Activated CD4-positive, alpha-beta memory T cell treated with anti-CD3 and anti-CD28 coated beads for 36 hours (primary cell): ENCODE results near the gene SPON2. TPM values are rescaled to one million over a fixed set of nuclear protein-coding genes. Genes with fewer than 3 reads are reported as not detected.
"Not testable (repeated sequence)": the region's sequence is repeated elsewhere in the genome, so short reads cannot be mapped to it uniquely, and the experiment has no call there.

ENCODE experiments used
- CTCF ChIA-PET: fragments of 350-600 bp; sonication (Branson Sonifier 250); formaldehyde crosslinking; loops from one replicate; lab custom pipeline; 2021; ENCODE audit warnings: antibody characterized with exemption, inconsistent platforms; lab: Charles Lee
- POLR2A ChIA-PET: fragments of 350-600 bp; sonication (Branson Sonifier 250); formaldehyde crosslinking; loops from one replicate; lab custom pipeline; 2021; ENCODE audit warnings: antibody characterized with exemption; lab: Charles Lee
- DNase-seq: peaks from one replicate; pipeline ENCODE4 v3.0.0-alpha.2; 2020
- H3K27ac Mint-ChIP-seq: one replicate; pipeline ENCODE4 v1.8.0; 2021; ENCODE audit warnings: mixed read lengths
- H3K27me3 Mint-ChIP-seq: one replicate; pipeline ENCODE4 v1.8.0; 2021; ENCODE audit warnings: mixed read lengths
- H3K36me3 Mint-ChIP-seq: one replicate; pipeline ENCODE4 v1.8.0; 2021; ENCODE audit warnings: mixed read lengths
- H3K4me1 Mint-ChIP-seq: one replicate; pipeline ENCODE4 v1.8.0; 2021; ENCODE audit warnings: low read depth, mixed read lengths
- H3K4me3 Mint-ChIP-seq: one replicate; pipeline ENCODE4 v1.8.0; 2021; ENCODE audit warnings: mild to moderate bottlenecking, mixed read lengths
- H3K9me3 Mint-ChIP-seq: one replicate; pipeline ENCODE4 v1.8.0; 2021; ENCODE audit warnings: mixed read lengths
- intact Hi-C: fragments of 100-400 bp; cut with micrococcal nuclease; formaldehyde crosslinking; loops from one replicate; pipeline ENCODE4 v1.15.1; 2023
- total RNA-seq, 2 experiments: library from RNA; stranded (reverse); gene quantifications; one replicate each; pipeline ENCODE4 v1.2.3, GENCODE V29; 2021

Gene SPON2
- total RNA-seq, 2 experiments from 2014 or later, result 9.0 to 9.5 TPM

- H3K9me3 Mint-ChIP-seq, H3K27ac Mint-ChIP-seq, H3K36me3 Mint-ChIP-seq, DNase-seq, H3K4me3 Mint-ChIP-seq, intact Hi-C loops, POLR2A ChIA-PET, H3K27me3 Mint-ChIP-seq, CTCF ChIA-PET, H3K4me1 Mint-ChIP-seq: not testable (repeated sequence)
Measured at GRCh38 chr4:1125466-1125865, 46.9 kb downstream of the SPON2 start.

DNA sequence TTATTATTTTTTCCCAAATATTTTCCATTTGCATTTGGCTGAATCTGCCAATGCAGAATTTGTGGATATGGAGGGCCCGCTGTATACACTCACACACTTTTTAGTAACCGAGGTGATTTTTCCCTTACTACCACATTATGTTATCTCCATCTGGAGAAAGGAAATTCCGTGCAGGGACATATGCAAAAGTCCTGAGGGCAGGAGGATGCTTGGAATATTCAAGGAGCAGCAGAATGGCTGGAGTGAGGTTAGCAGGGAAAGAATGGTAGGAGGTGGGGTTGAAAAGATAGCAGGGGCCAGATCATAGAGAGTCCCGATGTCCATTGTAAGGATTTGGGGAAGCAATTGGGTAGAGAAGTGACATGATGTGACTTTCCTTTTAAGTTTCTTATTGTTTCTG is 47.6 kb downstream of the SPON2 start:
- no peak for DNase-seq
- POLR2A ChIA-PET, result no interaction called here
- CTCF ChIA-PET, result no interaction called here
- peaks cover 3% of the 10 kb centered on the region for H3K27me3 Mint-ChIP-seq
- no peaks in the 10 kb centered on the region for H3K36me3 Mint-ChIP-seq
- intact Hi-C loops, result no loop called here
- no peak overlapping the region for H3K4me3 Mint-ChIP-seq
- H3K4me1 Mint-ChIP-seq, result no peaks in the 10 kb centered on the region
- no peaks in the 10 kb centered on the region for H3K9me3 Mint-ChIP-seq
- no peak overlapping the region for H3K27ac Mint-ChIP-seq

- ChIA-PET CTCF (interaction anchor here (5.0 kb wide), 1 partner anchor 9 kb away, joined by 28 read pairs; no protein-coding TSS in a partner anchor), POLR2A (no interaction called here)
- H3K4me1 Mint-ChIP-seq, result no peaks in the 10 kb centered on the region
- no peaks in the 10 kb centered on the region for H3K9me3 Mint-ChIP-seq
- DNase-seq, result no peak
- no peak overlapping the region for H3K4me3 Mint-ChIP-seq
- H3K36me3 Mint-ChIP-seq, result no peaks in the 10 kb centered on the region
- intact Hi-C loops, result no loop called here
- H3K27me3 Mint-ChIP-seq, result peaks cover 3% of the 10 kb centered on the region
- no peak overlapping the region for H3K27ac Mint-ChIP-seq
Measured at GRCh38 chr4:1122505-1122904, 49.9 kb downstream of the SPON2 start.

Other genes with a start within 250 kb of the SPON2 start
- 100 to 1,000 TPM in 1 of 2 experiments, 10 to 100 TPM in 1; 97.0 to 101 TPM for gene GAK, start 240.3 kb downstream of the SPON2 start, total RNA-seq
- 10 to 100 TPM; 13.8 to 15.8 TPM for gene TMEM175, start 240.1 kb downstream of the SPON2 start, total RNA-seq
- 10 to 100 TPM; 11.1 to 11.4 TPM for gene DGKQ, start 199.0 kb downstream of the SPON2 start, total RNA-seq
- gene IDUA, start 185.5 kb downstream of the SPON2 start, total RNA-seq, result 10 to 100 TPM in 1 of 2 experiments, 1 to 10 TPM in 1; 9.0 to 10.1 TPM
- gene SLC26A1, start 179.2 kb downstream of the SPON2 start, total RNA-seq, result not detected
- 10 to 100 TPM; 12.2 to 15.1 TPM for gene FGFRL1, start 161.0 kb downstream of the SPON2 start, total RNA-seq
- 1 to 10 TPM in 1 of 2 experiments, under 1 TPM in 1; 0.87 to 1.4 TPM for gene RNF212, start 59.0 kb downstream of the SPON2 start, total RNA-seq
- 100 to 1,000 TPM; 154 to 162 TPM for gene CTBP1, start 76.5 kb upstream of the SPON2 start, total RNA-seq
- 10 to 100 TPM; 47.3 to 50.3 TPM for gene MAEA, start 117.3 kb upstream of the SPON2 start, total RNA-seq
- 10 to 100 TPM; 20.2 to 21.5 TPM for gene UVSSA, start 174.6 kb upstream of the SPON2 start, total RNA-seq
- gene NKX1-1, start 233.9 kb upstream of the SPON2 start, total RNA-seq, result not detected